H1 (cell line): ENCODE measurements around the gene PTGER3. TPM values are rescaled to one million over a fixed set of nuclear protein-coding genes. Genes with fewer than 3 reads are reported as not detected.

Experiments
- CTCF ChIP-seq, 3 experiments: IDR thresholded peaks; 1 replicate in 2 of 3; 2 replicates in 1 of 3; pipeline versions ENCODE4 v1.5.1 to v1.6.1; 2011; ENCODE audit warnings: low read length in 3 of 3, mild to moderate bottlenecking in 3 of 3, inconsistent platforms in 2 of 3, low read depth in 1 of 3, moderate library complexity in 1 of 3; ENCODE audit not compliant: insufficient read depth in 1 of 3; ENCODE audit errors: control extremely low read depth in 1 of 3
- polyA plus RNA-seq, 7 experiments: library from polyadenylated mRNA; depleted of rRNA in 3 of 7; stranded (reverse) in 5 of 7; unstranded in 2 of 7; fragments of >200 nt in 5 of 7; fragments of 200-250 nt in 2 of 7; gene quantifications; 1 replicate in 5 of 7; 2 replicates in 1 of 7; 4 replicates in 1 of 7; pipeline versions ENCODE4 v1.2.1 to v1.2.3, GENCODE V29; 2011 to 2013; ENCODE audit warnings: missing spikeins in 2 of 7, mixed read lengths in 2 of 7
- total RNA-seq: library from RNA; stranded (reverse); fragmentation: NEBNext Ultra II Directional; extraction: Animal tissue kit (Norgen Biotek cat#: 25700); gene quantifications from 2 replicates; pipeline ENCODE4 v1.2.1, GENCODE V29; 2021

PTGER3 gene
- total and polyA plus RNA-seq, 2 of the 8 experiments (the other 6 are each of a cell fraction or from before 2014, with no cell fraction given), result 0.38 to 0.82 TPM

- no peak for TF ChIP-seq CTCF (IDR thresholded peaks at IDR 0.05; ENCODE audit: control extremely low read depth in 1 of 3, insufficient read depth in 1 of 3, low read depth in 1 of 3, low read length in 3 of 3)
These were observed 4.6 kb downstream of the PTGER3 start (continued) for GRCh38 chr1:71043065-71043464.
